Liver (tissue), 9 donors: ENCODE data around the gene AAK1. TPM values are rescaled to one million over a fixed set of nuclear protein-coding genes. Genes with fewer than 3 reads are reported as not detected.
A peak's percentile ranks its signal among the peaks of the same experiment; 100 is the strongest.

ENCODE experiments used
- DNase-seq: peaks from one replicate; pipeline ENCODE4 v3.0.0-alpha.2; 2017; ENCODE audit warnings: low spot score
- H3K27ac ChIP-seq, 2 donors: one replicate each; pipeline ENCODE4 v1.7.0; 2013; ENCODE audit warnings: inconsistent platforms in 2 of 2, low read length in 2 of 2, control low read depth in 1 of 2, low read depth in 1 of 2, mild to moderate bottlenecking in 1 of 2
- H3K27me3 ChIP-seq, 4 donors: one replicate each; pipeline versions ENCODE4 v1.6.1 to v1.7.0; 2013; ENCODE audit warnings: low read length in 3 of 4, inconsistent platforms in 1 of 4, mild to moderate bottlenecking in 1 of 4, moderate library complexity in 1 of 4; ENCODE audit not compliant: control insufficient read depth in 4 of 4, insufficient read depth in 4 of 4
- H3K36me3 ChIP-seq, 4 donors: one replicate each; pipeline versions ENCODE4 v1.6.1 to v1.7.0; 2013; ENCODE audit warnings: low read length in 3 of 4, mild to moderate bottlenecking in 3 of 4, low read depth in 1 of 4, moderate library complexity in 1 of 4; ENCODE audit not compliant: control insufficient read depth in 4 of 4, insufficient read depth in 3 of 4
- H3K4me1 ChIP-seq, 4 donors: one replicate each; pipeline versions ENCODE4 v1.6.1 to v1.7.0; 2013; ENCODE audit warnings: low read length in 3 of 4, mild to moderate bottlenecking in 3 of 4, moderate library complexity in 1 of 4; ENCODE audit not compliant: control insufficient read depth in 4 of 4, insufficient read depth in 4 of 4
- H3K4me3 ChIP-seq, 3 donors: one replicate each; pipeline versions ENCODE4 v1.6.1 to v1.7.0; 2013; ENCODE audit warnings: low read length in 3 of 3, control low read depth in 1 of 3, low read depth in 1 of 3, mild to moderate bottlenecking in 1 of 3
- H3K9ac ChIP-seq, 2 donors: one replicate each; pipeline ENCODE4 v1.7.0; 2013; ENCODE audit warnings: low read length in 2 of 2, mild to moderate bottlenecking in 2 of 2, moderate library complexity in 2 of 2, control low read depth in 1 of 2, low read depth in 1 of 2
- H3K9me3 ChIP-seq, 4 donors: one replicate each; pipeline versions ENCODE4 v1.6.1 to v1.7.0; 2013; ENCODE audit warnings: low read length in 3 of 4; ENCODE audit not compliant: control insufficient read depth in 4 of 4
- ATF3 ChIP-seq: IDR thresholded peaks from 2 replicates; pipeline ENCODE4 v1.6.1; 2016; ENCODE audit warnings: antibody characterized with exemption
- CTCF ChIP-seq: fragments of 150-350 bp; IDR thresholded peaks from 2 replicates; pipeline ENCODE4 v1.5.1; 2017; ENCODE audit warnings: improper control_type of control experiment, low read depth, low read length; ENCODE audit not compliant: missing input control
- EGR1 ChIP-seq, 2 donors: IDR thresholded peaks; 2 replicates each; pipeline ENCODE4 v1.6.1; 2016 to 2018; ENCODE audit warnings: antibody characterized with exemption in 2 of 2, low read depth in 2 of 2
- FOXA1 ChIP-seq: IDR thresholded peaks from 2 replicates; pipeline ENCODE4 v1.6.1; 2016; ENCODE audit warnings: antibody characterized with exemption
- FOXA2 ChIP-seq: IDR thresholded peaks from 2 replicates; pipeline ENCODE4 v1.6.1; 2016; ENCODE audit warnings: antibody characterized with exemption
- GABPA ChIP-seq, 2 donors: IDR thresholded peaks in 1 of 2; conservative IDR thresholded peaks in 1 of 2; 2 replicates each; pipeline ENCODE4 v1.6.1; 2016; ENCODE audit warnings: antibody characterized with exemption in 2 of 2, mild to moderate bottlenecking in 1 of 2, moderate library complexity in 1 of 2
- HNF4A ChIP-seq, 2 donors: conservative IDR thresholded peaks; 2 replicates each; pipeline ENCODE4 v1.6.1; 2016; ENCODE audit warnings: antibody characterized with exemption in 2 of 2, mild to moderate bottlenecking in 2 of 2
- HNF4G ChIP-seq: IDR thresholded peaks from 2 replicates; pipeline ENCODE4 v1.6.1; 2016; ENCODE audit warnings: antibody characterized with exemption
- JUND ChIP-seq, 2 donors: IDR thresholded peaks; 2 replicates each; pipeline ENCODE4 v1.6.1; 2016; ENCODE audit warnings: antibody characterized with exemption in 2 of 2
- MAX ChIP-seq: IDR thresholded peaks from 2 replicates; pipeline ENCODE4 v1.6.1; 2016; ENCODE audit warnings: antibody characterized with exemption
- NR2F2 ChIP-seq: IDR thresholded peaks from 2 replicates; pipeline ENCODE4 v1.6.1; 2016; ENCODE audit warnings: antibody characterized with exemption
- RAD21 ChIP-seq, 2 donors: IDR thresholded peaks; 2 replicates each; pipeline ENCODE4 v1.6.1; 2016; ENCODE audit warnings: antibody characterized with exemption in 2 of 2, mild to moderate bottlenecking in 2 of 2
- REST ChIP-seq: IDR thresholded peaks from 2 replicates; pipeline ENCODE4 v1.6.1; 2016; ENCODE audit warnings: antibody characterized with exemption, mild to moderate bottlenecking
- RXRA ChIP-seq, 2 donors: IDR thresholded peaks; 2 replicates each; pipeline ENCODE4 v1.6.1; 2017 to 2018; ENCODE audit warnings: antibody characterized with exemption in 2 of 2, mild to moderate bottlenecking in 1 of 2
- SP1 ChIP-seq: IDR thresholded peaks from 2 replicates; pipeline ENCODE4 v1.6.1; 2018; ENCODE audit warnings: antibody characterized with exemption, mild to moderate bottlenecking
- TAF1 ChIP-seq: conservative IDR thresholded peaks from 2 replicates; pipeline ENCODE4 v1.6.1; 2016; ENCODE audit warnings: antibody characterized with exemption, mild to moderate bottlenecking
- YY1 ChIP-seq: IDR thresholded peaks from 2 replicates; pipeline ENCODE4 v1.6.1; 2016; ENCODE audit warnings: antibody characterized with exemption, mild to moderate bottlenecking
- WGBS: extraction: QIAGEN DNeasy Blood & Tissue Kit; methylation state at CpG from one replicate; pipeline ENCODE4 v1.1.7; 2013; 5-methylcytosine and 5-hydroxymethylcytosine counted together
- polyA plus RNA-seq, 2 donors: library from polyadenylated mRNA; stranded (reverse) in 1 of 2; unstranded in 1 of 2; fragments of 200-250 nt in 1 of 2; fragments of >200 nt in 1 of 2; fragmentation: Nextera tagmentation in 1 of 2; extraction: Ambion mirVana in 1 of 2; gene quantifications; one replicate each; pipeline versions ENCODE4 v1.2.1 to v1.2.3, GENCODE V29; 2013 to 2015
- total RNA-seq, 2 donors: library from RNA; depleted of rRNA; stranded (reverse); fragments of >200 nt; gene quantifications; one replicate each; pipeline ENCODE4 v1.2.3, GENCODE V29; 2014
- donor health status: healthy.
- donor health status: healthy.
- donor health status: healthy.
- donor health status: healthy.
- donor health status: healthy.

Gene AAK1
- total and polyA plus RNA-seq, 4 donors, result 3.9 to 14.3 (median 11.3) TPM

- no peaks in the 10 kb centered on the region for H3K27me3 ChIP-seq
- H3K9ac ChIP-seq, result no peak overlapping the region
- TF ChIP-seq JUND (IDR thresholded peaks at IDR 0.05), result peak in 1 of 2 donors; percentile 32
- peak; percentile 71 for TF ChIP-seq NR2F2
- TF ChIP-seq CTCF, result peak; percentile 80
- TF ChIP-seq RAD21 (IDR thresholded peaks at IDR 0.05), result peak; percentile 97 to 99
- TF ChIP-seq MAX, result no peak
- TF ChIP-seq ATF3, result peak; percentile 34
- TF ChIP-seq FOXA1, result no peak
- TF ChIP-seq RXRA (IDR thresholded peaks at IDR 0.05), result peak; percentile 54 to 75
- TF ChIP-seq HNF4A (conservative IDR thresholded peaks at IDR 0.05), result peak; percentile 45 to 65
- TF ChIP-seq HNF4G, result no peak
- TF ChIP-seq YY1, result peak; percentile 86
- TF ChIP-seq GABPA (IDR thresholded peaks at IDR 0.05 in 1 of 2, conservative IDR thresholded peaks at IDR 0.05 in 1 of 2), result no peak
- no peak for TF ChIP-seq REST
- H3K9me3 ChIP-seq, result no peaks in the 10 kb centered on the region
- H3K4me1 ChIP-seq, result peaks cover 0 to 6% (median 4%) of the 10 kb centered on the region in 4 donors
- no peak overlapping the region for H3K27ac ChIP-seq
- no peak for DNase-seq
- no peak overlapping the region for H3K4me3 ChIP-seq
- WGBS, result 49% methylated on average over 3 of the region's 3 CpGs
- no peaks in the 10 kb centered on the region for H3K36me3 ChIP-seq
Measured at GRCh38 chr2:69559442-69560146, 83.9 kb downstream of the AAK1 start.

- no peak overlapping the region for H3K9ac ChIP-seq
- no peaks in the 10 kb centered on the region for H3K4me1 ChIP-seq
- 86% methylated on average over 4 of the region's 4 CpGs for WGBS
- peaks cover 0 to 1% (median 0%) of the 10 kb centered on the region in 4 donors for H3K36me3 ChIP-seq
- no peak overlapping the region for H3K4me3 ChIP-seq
- no peak overlapping the region for H3K27ac ChIP-seq
- DNase-seq, result no peak
- H3K27me3 ChIP-seq, result no peaks in the 10 kb centered on the region
- H3K9me3 ChIP-seq, result no peaks in the 10 kb centered on the region
- TF ChIP-seq MAX (no peak), NR2F2 (no peak), SP1 (no peak), GABPA (IDR thresholded peaks at IDR 0.05 in 1 of 2, conservative IDR thresholded peaks at IDR 0.05 in 1 of 2) (no peak), REST (no peak), CTCF (no peak), EGR1 (IDR thresholded peaks at IDR 0.05; ENCODE audit: low read depth in 2 of 2) (no peak), RAD21 (IDR thresholded peaks at IDR 0.05) (no peak), YY1 (no peak), HNF4A (conservative IDR thresholded peaks at IDR 0.05) (no peak), RXRA (IDR thresholded peaks at IDR 0.05) (no peak), JUND (IDR thresholded peaks at IDR 0.05) (no peak), TAF1 (no peak), ATF3 (no peak), FOXA2 (no peak), HNF4G (no peak), FOXA1 (no peak)
Measured at GRCh38 chr2:69556008-69556407, 87.5 kb downstream of the AAK1 start.
